Gastrocnemius medialis (tissue), 4 donors: Measurements from ENCODE around the gene DTNBP1.

ENCODE experiments used
- CTCF ChIP-seq, 5 experiments: fragments of 450-650 bp in 3 of 5; fragments of 200-600 bp in 2 of 5; sonication (generic) in 2 of 5; IDR thresholded peaks in 4 of 5; conservative IDR thresholded peaks in 1 of 5; 1 replicate in 4 of 5; 2 replicates in 1 of 5; pipeline ENCODE4 v1.5.1; 2016 to 2019; ENCODE audit warnings: antibody characterized with exemption in 5 of 5, mild to moderate bottlenecking in 3 of 5, moderate library complexity in 3 of 5
- POLR2A ChIP-seq, 2 donors: fragments of 450-650 bp; IDR thresholded peaks; one replicate each; pipeline ENCODE4 v1.6.1; 2017; ENCODE audit warnings: antibody characterized with exemption in 2 of 2, mild to moderate bottlenecking in 2 of 2, moderate library complexity in 2 of 2

- no peak for TF ChIP-seq CTCF (IDR thresholded peaks at IDR 0.05 in 4 of 5, conservative IDR thresholded peaks at IDR 0.05 in 1 of 5)
- no peak for TF ChIP-seq POLR2A (IDR thresholded peaks at IDR 0.05)
Measured at GRCh38 chr6:15631432-15631831, 31.4 kb downstream of the DTNBP1 start.
